Nephron progenitor cell (in vitro differentiated cells): ENCODE results near the gene CENPN.

Experiments
- DNase-seq: peaks from one replicate; pipeline ENCODE4 v3.0.0; 2021
- H3K27ac Mint-ChIP-seq: 2 replicates; pipeline ENCODE4 v1.8.0; 2021; ENCODE audit warnings: mild to moderate bottlenecking, moderate library complexity, mixed read lengths
- H3K27me3 Mint-ChIP-seq: 2 replicates; pipeline ENCODE4 v1.8.0; 2021; ENCODE audit warnings: mild to moderate bottlenecking, low read depth, mixed read lengths; ENCODE audit not compliant: poor library complexity
- H3K36me3 Mint-ChIP-seq: 2 replicates; pipeline ENCODE4 v1.8.0; 2021; ENCODE audit warnings: low read depth, mixed read lengths
- H3K4me1 Mint-ChIP-seq: 2 replicates; pipeline ENCODE4 v1.8.0; 2021; ENCODE audit warnings: mixed read lengths
- H3K4me3 Mint-ChIP-seq: 2 replicates; pipeline ENCODE4 v1.8.0; 2021; ENCODE audit warnings: mild to moderate bottlenecking, moderate library complexity, mixed read lengths
- H3K9me3 Mint-ChIP-seq: 2 replicates; pipeline ENCODE4 v1.8.0; 2021; ENCODE audit warnings: mild to moderate bottlenecking, moderate library complexity, mixed read lengths
- CTCF ChIP-seq: fragments of 200-600 bp; sonication (generic); IDR thresholded peaks from 2 replicates; pipeline ENCODE4 v1.5.0; 2021; ENCODE audit warnings: antibody characterized with exemption

Gene CENPN

DNA sequence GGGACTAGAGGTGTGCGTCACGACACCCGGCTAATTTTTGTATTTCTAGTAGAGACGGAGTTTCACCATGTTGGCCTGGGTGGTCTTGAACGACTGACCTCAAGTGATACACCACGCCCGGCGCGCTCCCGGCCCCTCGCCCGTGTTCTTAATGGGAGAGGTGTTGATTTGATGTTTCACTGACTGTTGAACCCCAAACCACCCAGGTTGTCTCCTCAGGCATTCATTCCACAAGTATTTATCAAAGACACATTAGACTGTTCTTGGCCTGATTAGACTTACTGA, 1.4 kb downstream of the CENPN start:
- H3K4me1 Mint-ChIP-seq: peaks cover 39% of the 10 kb centered on the region
- H3K27me3 Mint-ChIP-seq: no peaks in the 10 kb centered on the region
- TF ChIP-seq CTCF: no peak
- DNase-seq: no peak
- H3K36me3 Mint-ChIP-seq: peaks cover 22% of the 10 kb centered on the region
- no peak overlapping the region for H3K27ac Mint-ChIP-seq
- H3K4me3 Mint-ChIP-seq: peak overlapping the region; percentile 97
- no peaks in the 10 kb centered on the region for H3K9me3 Mint-ChIP-seq

- H3K4me1 Mint-ChIP-seq: peaks cover 9% of the 10 kb centered on the region
- no peak for TF ChIP-seq CTCF
- no peak overlapping the region for H3K4me3 Mint-ChIP-seq
- H3K27me3 Mint-ChIP-seq: no peaks in the 10 kb centered on the region
- H3K36me3 Mint-ChIP-seq: peaks cover 56% of the 10 kb centered on the region
- H3K9me3 Mint-ChIP-seq: no peaks in the 10 kb centered on the region
- H3K27ac Mint-ChIP-seq: peak overlapping the region; percentile 8
- DNase-seq: no peak
Measured at GRCh38 chr16:81012974-81013373, 6.0 kb downstream of the CENPN start.

DNA sequence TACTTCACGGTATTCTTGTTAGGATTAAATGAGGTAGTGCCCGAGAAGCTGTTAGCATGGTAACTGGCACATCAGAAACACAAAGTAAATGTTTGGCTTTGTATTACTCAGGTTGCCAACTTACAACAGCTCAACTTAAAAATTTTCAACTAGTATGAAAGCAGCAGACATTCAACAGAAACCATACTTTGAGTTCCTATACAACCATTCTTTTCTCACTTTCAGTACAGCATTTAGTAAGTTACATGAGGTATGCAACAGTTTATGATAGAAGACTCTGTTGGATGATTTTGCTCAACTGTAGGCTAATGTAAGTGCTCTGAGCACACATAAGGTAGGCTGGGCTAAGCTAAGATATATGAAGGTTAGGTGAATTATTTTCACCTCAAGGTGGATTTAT, 7.7 kb downstream of the CENPN start:
- peaks cover 69% of the 10 kb centered on the region for H3K36me3 Mint-ChIP-seq
- TF ChIP-seq CTCF: no peak
- no peaks in the 10 kb centered on the region for H3K4me1 Mint-ChIP-seq
- no peak overlapping the region for H3K4me3 Mint-ChIP-seq
- no peaks in the 10 kb centered on the region for H3K9me3 Mint-ChIP-seq
- no peak for DNase-seq
- no peaks in the 10 kb centered on the region for H3K27me3 Mint-ChIP-seq
- H3K27ac Mint-ChIP-seq: no peak overlapping the region

DNA sequence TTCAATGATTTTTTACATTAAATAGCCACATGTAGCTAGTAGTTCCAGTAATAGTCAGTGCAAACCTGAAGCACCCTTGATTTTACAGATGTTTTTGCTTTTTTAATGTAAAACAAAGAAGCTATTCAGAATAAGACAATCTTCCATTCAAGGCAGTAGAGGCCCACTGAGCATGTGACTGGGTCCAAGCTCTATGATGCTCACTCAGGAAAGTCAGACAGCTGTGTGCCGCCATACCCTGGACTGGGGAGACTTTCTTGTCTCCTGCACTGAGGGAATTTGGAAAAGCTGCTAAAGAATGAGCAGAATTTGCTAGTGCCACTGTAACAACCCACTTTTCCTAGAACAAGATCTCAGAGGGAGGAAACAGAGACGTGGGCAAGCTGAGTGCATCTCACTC, 11.5 kb downstream of the CENPN start:
- no peaks in the 10 kb centered on the region for H3K27me3 Mint-ChIP-seq
- H3K36me3 Mint-ChIP-seq: peaks cover 65% of the 10 kb centered on the region
- no peak for TF ChIP-seq CTCF
- H3K9me3 Mint-ChIP-seq: no peaks in the 10 kb centered on the region
- no peaks in the 10 kb centered on the region for H3K4me1 Mint-ChIP-seq
- H3K27ac Mint-ChIP-seq: no peak overlapping the region
- no peak overlapping the region for H3K4me3 Mint-ChIP-seq
- no peak for DNase-seq

GRCh38 chr16:81026429-81026828, 19.4 kb downstream of the CENPN start:
- no peak overlapping the region for H3K4me3 Mint-ChIP-seq
- TF ChIP-seq CTCF: no peak
- H3K36me3 Mint-ChIP-seq: peaks cover 48% of the 10 kb centered on the region
- H3K27ac Mint-ChIP-seq: no peak overlapping the region
- H3K9me3 Mint-ChIP-seq: no peaks in the 10 kb centered on the region
- H3K27me3 Mint-ChIP-seq: no peaks in the 10 kb centered on the region
- no peak for DNase-seq
- no peaks in the 10 kb centered on the region for H3K4me1 Mint-ChIP-seq

DNA sequence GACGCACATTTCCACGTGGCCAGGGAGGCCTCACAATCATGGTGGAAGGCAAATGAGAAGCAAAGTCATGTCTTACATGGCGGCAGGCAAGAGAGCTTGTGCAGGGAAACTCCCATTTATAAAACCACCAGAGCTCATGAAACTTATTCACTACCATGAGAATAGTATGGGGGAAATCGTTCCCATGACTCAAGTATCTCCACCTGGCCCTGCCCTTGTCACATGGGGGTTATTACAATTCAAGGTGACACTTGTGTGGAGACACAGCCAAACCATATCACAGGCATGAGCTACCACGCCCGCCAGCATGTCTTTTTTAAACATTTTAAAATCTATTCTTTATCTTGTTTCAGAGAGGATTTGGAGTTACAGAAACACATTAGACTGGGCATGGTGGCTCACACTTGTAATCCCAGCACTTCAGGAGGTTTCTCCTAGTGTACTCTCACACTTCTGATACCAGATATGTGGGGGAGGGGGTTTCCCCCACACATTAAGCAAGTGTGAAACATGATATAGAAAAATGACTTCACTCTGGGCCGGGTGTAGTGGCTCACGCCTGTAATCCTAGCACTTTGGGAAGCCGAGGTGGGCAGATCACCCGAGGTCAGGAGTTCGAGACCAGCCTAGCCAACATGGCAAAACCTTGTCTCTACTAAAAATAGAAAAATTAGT, 23.1 kb downstream of the CENPN start:
- Mint-ChIP-seq H3K9me3 (peaks cover 6% of the 10 kb centered on the region), H3K4me1 (no peaks in the 10 kb centered on the region), H3K27ac (no peak overlapping the region), H3K27me3 (no peaks in the 10 kb centered on the region), H3K4me3 (no peak overlapping the region), H3K36me3 (peaks cover 49% of the 10 kb centered on the region)
- TF ChIP-seq CTCF: no peak
- DNase-seq: no peak
